GM23338 (cell line): ENCODE results near the gene PPP1R12C. TPM values are rescaled to one million over a fixed set of nuclear protein-coding genes. Genes with fewer than 3 reads are reported as not detected.

Experiments
- ATAC-seq: fragments of 200-7000 bp; cut with Tn5 transposase; 3 replicates; pipeline ENCODE4 v1.9.1; 2020
- DNase-seq: peaks from one replicate; pipeline ENCODE4 v3.0.0-alpha.2; 2015; ENCODE audit warnings: low spot score
- H2AFZ ChIP-seq: fragments of 200-600 bp; sonication (generic); 2 replicates; pipeline ENCODE4 v1.8.0; 2016; ENCODE audit warnings: antibody characterized with exemption, mild to moderate bottlenecking, moderate library complexity
- H3F3A ChIP-seq: fragments of 200-600 bp; sonication (generic); replicated peaks from 2 replicates; pipeline ENCODE4 v1.8.0; 2017; ENCODE audit warnings: antibody characterized with exemption, mixed run types, low read depth
- H3K27ac ChIP-seq: fragments of 200-600 bp; sonication (generic); 2 replicates; pipeline ENCODE4 v1.6.1; 2016; ENCODE audit warnings: low read depth
- H3K27me3 ChIP-seq: fragments of 200-600 bp; sonication (generic); 2 replicates; pipeline ENCODE4 v1.8.0; 2016; ENCODE audit warnings: mild to moderate bottlenecking, mixed run types, moderate library complexity; ENCODE audit not compliant: insufficient read depth
- H3K36me3 ChIP-seq: fragments of 200-600 bp; sonication (generic); 2 replicates; pipeline ENCODE4 v1.8.0; 2016; ENCODE audit warnings: mild to moderate bottlenecking; ENCODE audit not compliant: insufficient read depth
- H3K4me1 ChIP-seq: fragments of 200-600 bp; sonication (generic); 2 replicates; pipeline ENCODE4 v1.8.0; 2016; ENCODE audit warnings: mild to moderate bottlenecking, moderate library complexity; ENCODE audit not compliant: insufficient read depth
- H3K4me2 ChIP-seq: fragments of 200-600 bp; sonication (generic); 2 replicates; pipeline ENCODE4 v1.7.1; 2017; ENCODE audit warnings: mixed run types
- H3K4me3 ChIP-seq: fragments of 200-600 bp; sonication (generic); 2 replicates; pipeline ENCODE4 v1.6.1; 2016; ENCODE audit warnings: mixed run types
- H3K79me2 ChIP-seq: fragments of 200-600 bp; sonication (generic); replicated peaks from 2 replicates; pipeline ENCODE4 v1.8.0; 2017; ENCODE audit warnings: mild to moderate bottlenecking; ENCODE audit not compliant: insufficient read depth
- H3K9me2 ChIP-seq: fragments of 200-600 bp; sonication (generic); 2 replicates; pipeline ENCODE4 v1.8.0; 2017; ENCODE audit not compliant: insufficient read depth
- H4K20me1 ChIP-seq: fragments of 200-600 bp; sonication (generic); replicated peaks from 2 replicates; pipeline ENCODE4 v1.8.0; 2017; ENCODE audit warnings: mild to moderate bottlenecking; ENCODE audit not compliant: insufficient read depth
- H3K27ac Mint-ChIP-seq: 2 replicates; pipeline ENCODE4 v1.8.0; 2020; ENCODE audit warnings: inconsistent platforms, mild to moderate bottlenecking, moderate library complexity, mixed read lengths
- H3K27me3 Mint-ChIP-seq: 3 replicates; pipeline ENCODE4 v1.8.0; 2022; ENCODE audit warnings: low read depth, mild to moderate bottlenecking, moderate library complexity, mixed read lengths, inconsistent platforms; ENCODE audit not compliant: insufficient read depth, poor library complexity
- H3K36me3 Mint-ChIP-seq: 3 replicates; pipeline ENCODE4 v1.8.0; 2021; ENCODE audit warnings: low read depth, mild to moderate bottlenecking, inconsistent platforms, moderate library complexity, mixed read lengths
- H3K4me1 Mint-ChIP-seq: 3 replicates; pipeline ENCODE4 v1.8.0; 2020; ENCODE audit warnings: mild to moderate bottlenecking, inconsistent platforms, mixed read lengths
- H3K4me3 Mint-ChIP-seq: 3 replicates; pipeline ENCODE4 v1.8.0; 2021; ENCODE audit warnings: moderate library complexity, mild to moderate bottlenecking, inconsistent platforms, mixed read lengths
- H3K9me3 Mint-ChIP-seq: 3 replicates; pipeline ENCODE4 v1.8.0; 2020; ENCODE audit warnings: moderate library complexity, mild to moderate bottlenecking, inconsistent platforms, mixed read lengths
- CREB1 ChIP-seq: fragments of 250-450 bp; sonication (Bioruptor Pico); IDR thresholded peaks from 2 replicates; pipeline ENCODE4 v1.5.0; 2020; ENCODE audit warnings: low read depth, mild to moderate bottlenecking, moderate library complexity
- EZH2 ChIP-seq: fragments of 200-600 bp; sonication (generic); IDR thresholded peaks from one replicate; pipeline ENCODE4 v1.8.0; 2017; ENCODE audit warnings: antibody characterized with exemption, mild to moderate bottlenecking, low read depth; ENCODE audit not compliant: unreplicated experiment
- POLR2AphosphoS5 ChIP-seq: IDR thresholded peaks from 2 replicates; pipeline ENCODE4 v1.6.1; 2016; ENCODE audit warnings: antibody characterized with exemption, low read depth
- STAT1 ChIP-seq: IDR thresholded peaks from one replicate; pipeline ENCODE4 v1.6.1; 2016; ENCODE audit warnings: antibody characterized with exemption; ENCODE audit not compliant: unreplicated experiment
- ZNF114 ChIP-seq: fragments of 250-450 bp; sonication (Bioruptor Pico); IDR thresholded peaks from 2 replicates; pipeline ENCODE4 v1.5.0; 2020; ENCODE audit warnings: mild to moderate bottlenecking, moderate library complexity
- polyA plus RNA-seq: library from polyadenylated mRNA; unstranded; fragments of >200 nt; fragmentation: Nextera tagmentation; extraction: Ambion mirVana; gene quantifications from 2 replicates; pipeline ENCODE4 v1.2.1, GENCODE V29; 2016
- total RNA-seq: library from RNA; depleted of rRNA; stranded (reverse); fragments of >200 nt; shearing (Covaris generic); gene quantifications from 2 replicates; pipeline ENCODE4 v1.2.3, GENCODE V29; 2014
- TF ChIP-seq, protein P1 (sequence below), 2 experiments: fragments of 200-600 bp in 1 of 2; sonication (generic) in 1 of 2; conservative IDR thresholded peaks; 2 replicates each; pipeline versions ENCODE4 v1.5.1 to v1.6.1; 2016 to 2017; ENCODE audit warnings: antibody characterized with exemption in 2 of 2, low read depth in 2 of 2, mild to moderate bottlenecking in 2 of 2, moderate library complexity in 1 of 2

PPP1R12C gene
- total and polyA plus RNA-seq, 2 experiments from 2014 or later = 33.2 to 83.9 TPM

DNA sequence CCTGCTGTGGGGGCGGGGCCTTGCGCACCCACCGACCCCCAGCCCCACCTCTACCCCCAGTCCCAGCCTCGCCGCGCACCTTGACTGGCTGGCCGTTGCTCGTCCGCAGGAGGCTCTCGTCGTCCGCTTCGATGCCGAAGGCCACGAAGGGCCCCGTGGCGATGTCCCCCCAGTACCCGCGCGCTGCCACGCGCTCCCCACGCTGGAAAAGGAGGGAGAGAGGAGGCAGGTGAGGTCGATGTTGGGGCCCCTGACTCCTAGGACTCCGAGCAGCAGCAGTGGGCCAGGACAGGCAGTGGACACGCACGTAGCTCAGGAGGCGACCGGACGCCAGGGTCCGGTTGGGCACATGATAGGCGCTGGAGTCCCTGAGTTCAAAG is 43.5 kb upstream of the PPP1R12C start:
- H3K9me3 Mint-ChIP-seq = no peaks in the 10 kb centered on the region
- Histone ChIP-seq H3K4me1 (peaks cover 30% of the 10 kb centered on the region), H3K36me3 (no peaks in the 10 kb centered on the region), H3K27me3 (peaks cover 32% of the 10 kb centered on the region), H3K9me2 (no peaks in the 10 kb centered on the region), H3K4me3 (peak overlapping the region; percentile 56), H4K20me1 (no peaks in the 10 kb centered on the region), H2AFZ (0 out of 2 replicates have a peak overlapping the region, but pooled peaks have one; percentile 63), H3K27ac (no peak overlapping the region), H3K4me2 (peak overlapping the region; percentile 86), H3K79me2 (no peaks in the 10 kb centered on the region), H3F3A (no peaks in the 10 kb centered on the region)
- no peak overlapping the region for H3K27ac Mint-ChIP-seq
- H3K27me3 Mint-ChIP-seq = peaks cover 48% of the 10 kb centered on the region
- DNase-seq (no peak), ATAC-seq (no peak; the same call in 2 of the 3 replicates)
- H3K4me3 Mint-ChIP-seq = peak overlapping the region; percentile 62
- TF ChIP-seq POLR2AphosphoS5 (peak; percentile 69), STAT1 (no peak)
- peaks cover 23% of the 10 kb centered on the region for H3K4me1 Mint-ChIP-seq
- H3K36me3 Mint-ChIP-seq = no peaks in the 10 kb centered on the region; the same call in 2 of the 3 replicates

DNA sequence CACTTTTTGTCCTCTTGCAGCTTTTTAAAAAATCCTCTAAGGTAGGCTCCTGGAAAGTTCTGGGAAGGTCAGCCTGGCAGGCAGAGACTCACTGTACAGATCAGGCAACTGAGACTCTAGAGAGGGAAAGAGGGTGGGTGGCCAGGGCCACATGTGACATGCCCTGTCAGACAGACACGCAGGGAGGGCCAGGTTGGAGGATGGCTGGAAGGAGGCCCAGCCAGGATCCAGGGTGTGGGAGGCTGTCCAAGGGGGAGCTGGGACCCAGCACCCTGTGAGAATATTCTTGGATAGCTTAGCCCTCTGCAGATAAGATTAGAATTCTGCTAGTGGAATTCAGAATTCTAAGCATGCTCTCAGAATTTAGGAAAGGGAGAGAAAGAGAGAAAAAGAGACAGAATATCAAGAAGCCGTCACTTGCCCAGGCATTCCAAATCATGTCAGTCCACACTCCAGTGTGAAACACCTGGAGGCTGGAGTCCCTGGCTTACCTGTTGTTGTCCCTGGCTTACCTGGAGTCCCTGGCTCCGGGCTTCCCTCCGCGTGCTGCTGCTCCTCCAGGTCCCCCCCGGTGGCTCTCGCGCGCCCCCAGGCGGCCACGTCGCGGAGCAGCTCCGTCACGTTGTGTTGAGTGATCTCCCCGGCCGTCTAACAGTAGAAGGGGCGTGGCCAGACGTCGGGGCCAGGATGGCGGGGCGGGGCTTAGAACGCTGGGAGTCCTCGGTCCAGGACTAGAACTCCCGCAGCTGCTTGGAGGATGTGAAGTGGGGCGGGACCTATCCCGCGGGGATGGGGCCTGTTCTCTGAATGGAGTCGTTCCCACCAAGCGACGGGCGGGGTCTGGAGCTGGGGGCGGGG is 42.9 kb upstream of the PPP1R12C start:
- Histone ChIP-seq H3K36me3 (no peaks in the 10 kb centered on the region), H3K4me1 (peaks cover 30% of the 10 kb centered on the region), H2AFZ (peak overlapping the region; percentile 85), H4K20me1 (no peaks in the 10 kb centered on the region), H3K9me2 (no peaks in the 10 kb centered on the region), H3K4me3 (peak overlapping the region; percentile 56), H3F3A (no peaks in the 10 kb centered on the region), H3K27me3 (peaks cover 32% of the 10 kb centered on the region), H3K27ac (no peak overlapping the region), H3K79me2 (no peaks in the 10 kb centered on the region), H3K4me2 (peak overlapping the region; percentile 86)
- no peaks in the 10 kb centered on the region; the same call in 2 of the 3 replicates for H3K36me3 Mint-ChIP-seq
- DNase-seq (peak; percentile 100), ATAC-seq (peak; percentile 60)
- peaks cover 47% of the 10 kb centered on the region for H3K27me3 Mint-ChIP-seq
- no peak overlapping the region for H3K27ac Mint-ChIP-seq
- no peak for TF ChIP-seq EZH2
- TF ChIP-seq ZNF114 (CRISPR knock-in tag) = no peak
- peak; percentile 85 for TF ChIP-seq CREB1
- TF ChIP-seq, protein P1, sequence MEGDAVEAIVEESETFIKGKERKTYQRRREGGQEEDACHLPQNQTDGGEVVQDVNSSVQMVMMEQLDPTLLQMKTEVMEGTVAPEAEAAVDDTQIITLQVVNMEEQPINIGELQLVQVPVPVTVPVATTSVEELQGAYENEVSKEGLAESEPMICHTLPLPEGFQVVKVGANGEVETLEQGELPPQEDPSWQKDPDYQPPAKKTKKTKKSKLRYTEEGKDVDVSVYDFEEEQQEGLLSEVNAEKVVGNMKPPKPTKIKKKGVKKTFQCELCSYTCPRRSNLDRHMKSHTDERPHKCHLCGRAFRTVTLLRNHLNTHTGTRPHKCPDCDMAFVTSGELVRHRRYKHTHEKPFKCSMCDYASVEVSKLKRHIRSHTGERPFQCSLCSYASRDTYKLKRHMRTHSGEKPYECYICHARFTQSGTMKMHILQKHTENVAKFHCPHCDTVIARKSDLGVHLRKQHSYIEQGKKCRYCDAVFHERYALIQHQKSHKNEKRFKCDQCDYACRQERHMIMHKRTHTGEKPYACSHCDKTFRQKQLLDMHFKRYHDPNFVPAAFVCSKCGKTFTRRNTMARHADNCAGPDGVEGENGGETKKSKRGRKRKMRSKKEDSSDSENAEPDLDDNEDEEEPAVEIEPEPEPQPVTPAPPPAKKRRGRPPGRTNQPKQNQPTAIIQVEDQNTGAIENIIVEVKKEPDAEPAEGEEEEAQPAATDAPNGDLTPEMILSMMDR (conservative IDR thresholded peaks at IDR 0.05; ENCODE audit: low read depth in 2 of 2) = peak; percentile 90 to 100
- no peaks in the 10 kb centered on the region for H3K9me3 Mint-ChIP-seq
- H3K4me3 Mint-ChIP-seq = peak overlapping the region; percentile 53; the same call in 2 of the 3 replicates
- H3K4me1 Mint-ChIP-seq = peaks cover 19% of the 10 kb centered on the region
